Naive B cell (primary cell): Measurements from ENCODE around the gene C3AR1. TPM values are rescaled to one million over a fixed set of nuclear protein-coding genes. Genes with fewer than 3 reads are reported as not detected.
"Not testable (repeated sequence)": the region's sequence is repeated elsewhere in the genome, so short reads cannot be mapped to it uniquely, and the experiment has no call there.

Source experiments
- ATAC-seq, 2 donors: fragments of 150-1000 bp; cut with Tn5 transposase; 2 replicates each; pipeline ENCODE4 v1.10.0; 2021; ENCODE audit warnings: low read depth in 2 of 2, mild to moderate bottlenecking in 2 of 2, moderate library complexity in 2 of 2
- DNase-seq: peaks from one replicate; pipeline ENCODE4 v3.0.0; 2022
- H3K27ac Mint-ChIP-seq, 6 donors: one replicate each; pipeline ENCODE4 v1.8.0; 2020 to 2022; ENCODE audit warnings: mild to moderate bottlenecking in 6 of 6, mixed read lengths in 6 of 6, moderate library complexity in 5 of 6, inconsistent platforms in 2 of 6
- H3K27me3 Mint-ChIP-seq, 3 donors: one replicate each; pipeline ENCODE4 v1.8.0; 2021 to 2022; ENCODE audit warnings: mixed read lengths in 3 of 3, mild to moderate bottlenecking in 1 of 3
- H3K36me3 Mint-ChIP-seq, 2 donors: one replicate each; pipeline ENCODE4 v1.8.0; 2020 to 2022; ENCODE audit warnings: mixed read lengths in 2 of 2, inconsistent platforms in 1 of 2, mild to moderate bottlenecking in 1 of 2
- H3K4me1 Mint-ChIP-seq, 3 donors: one replicate each; pipeline ENCODE4 v1.8.0; 2020 to 2022; ENCODE audit warnings: mixed read lengths in 3 of 3, inconsistent platforms in 1 of 3, mild to moderate bottlenecking in 1 of 3, moderate library complexity in 1 of 3
- H3K4me3 Mint-ChIP-seq, 8 donors: one replicate each; pipeline ENCODE4 v1.8.0; 2020 to 2022; ENCODE audit warnings: mild to moderate bottlenecking in 8 of 8, mixed read lengths in 8 of 8, moderate library complexity in 8 of 8, inconsistent platforms in 2 of 8
- H3K9me3 Mint-ChIP-seq, 7 donors: one replicate each; pipeline ENCODE4 v1.8.0; 2020 to 2022; ENCODE audit warnings: mixed read lengths in 7 of 7, mild to moderate bottlenecking in 5 of 7, inconsistent platforms in 2 of 7, moderate library complexity in 1 of 7
- polyA plus RNA-seq, 6 donors: library from polyadenylated mRNA; unstranded; fragments of 300-500 nt; fragmentation: Illumina TruSeq; gene quantifications; one replicate each; pipeline ENCODE4 v1.2.3, GENCODE V29; 2021; ENCODE audit warnings: low read depth in 6 of 6

The C3AR1 gene
- polyA plus RNA-seq, 6 donors from 2014 or later, result 0.23 to 0.43 TPM; not detected in 4

GRCh38 chr12:8032242-8033152 is 33.7 kb downstream of the C3AR1 start, which contains the start of gene FOXJ2:
Gene FOXJ2, plus strand, starts transcription at chr12:8032716. Its CDS starts 7,117 bp downstream, at chr12:8039833.
- ATAC-seq (peak; percentile 80 to 82), DNase-seq (peak; percentile 77)
- no peaks in the 10 kb centered on the region for H3K36me3 Mint-ChIP-seq
- peak within 1 kb of the TSS; percentile 83 to 95 (median 90) for H3K4me3 Mint-ChIP-seq
- peaks cover 44 to 55% (median 45%) of the 10 kb centered on the region in 3 donors for H3K4me1 Mint-ChIP-seq
- no peaks in the 10 kb centered on the region for H3K27me3 Mint-ChIP-seq
- peak within 1 kb of the TSS; percentile 89 to 96 (median 90) for H3K27ac Mint-ChIP-seq
- H3K9me3 Mint-ChIP-seq, result no peaks in the 10 kb centered on the region

GRCh38 chr12:8031872-8032241 is 34.3 kb downstream of the C3AR1 start:
- no peak for ATAC-seq
- Mint-ChIP-seq H3K27me3 (no peaks in the 10 kb centered on the region), H3K27ac (peak overlapping the region; percentile 77 to 94 (median 90)), H3K9me3 (no peaks in the 10 kb centered on the region), H3K36me3 (no peaks in the 10 kb centered on the region), H3K4me1 (peaks cover 42 to 52% (median 43%) of the 10 kb centered on the region in 3 donors), H3K4me3 (peak overlapping the region; percentile 83 to 95 (median 90))
- DNase-seq, result no peak

GRCh38 chr12:8031017-8031416 is 35.1 kb downstream of the C3AR1 start:
- H3K36me3 Mint-ChIP-seq, H3K27ac Mint-ChIP-seq, DNase-seq, ATAC-seq, H3K9me3 Mint-ChIP-seq, H3K27me3 Mint-ChIP-seq: not testable (repeated sequence)
- H3K4me1 Mint-ChIP-seq, result peaks cover 36 to 52% (median 44%) of the 10 kb centered on the region in 3 donors
- peak overlapping the region in 4 of 8 donors; percentile 54 to 89 (median 72) for H3K4me3 Mint-ChIP-seq

GRCh38 chr12:8030189-8030588 is 36.0 kb downstream of the C3AR1 start:
- H3K27me3 Mint-ChIP-seq, result no peaks in the 10 kb centered on the region
- H3K9me3 Mint-ChIP-seq, result no peaks in the 10 kb centered on the region
- no peak for DNase-seq
- no peaks in the 10 kb centered on the region for H3K36me3 Mint-ChIP-seq
- peak overlapping the region in 1 of 8 donors; percentile 72 for H3K4me3 Mint-ChIP-seq
- no peak for ATAC-seq
- peaks cover 28 to 47% (median 37%) of the 10 kb centered on the region in 3 donors for H3K4me1 Mint-ChIP-seq
- no peak overlapping the region for H3K27ac Mint-ChIP-seq

- no peak for ATAC-seq
- Mint-ChIP-seq H3K27me3 (no peaks in the 10 kb centered on the region), H3K9me3 (no peaks in the 10 kb centered on the region), H3K4me1 (peaks cover 9 to 33% (median 20%) of the 10 kb centered on the region in 3 donors), H3K4me3 (peak overlapping the region in 5 of 8 donors; percentile 32 to 99 (median 88)), H3K36me3 (no peaks in the 10 kb centered on the region), H3K27ac (peak overlapping the region in 1 of 6 donors; percentile 100)
- DNase-seq, result no peak
Observed at GRCh38 chr12:8028267-8028666, 37.9 kb downstream of the C3AR1 start.

GRCh38 chr12:8027856-8028255 is 38.3 kb downstream of the C3AR1 start:
- Mint-ChIP-seq H3K4me3 (peak overlapping the region; percentile 78 to 100 (median 98)), H3K27ac (peak overlapping the region in 5 of 6 donors; percentile 46 to 100 (median 70)), H3K4me1 (peaks cover 6 to 29% (median 16%) of the 10 kb centered on the region in 3 donors), H3K36me3 (no peaks in the 10 kb centered on the region), H3K27me3 (no peaks in the 10 kb centered on the region), H3K9me3 (no peaks in the 10 kb centered on the region)
- DNase-seq (no peak), ATAC-seq (no peak)

GRCh38 chr12:8026291-8026900 is 39.8 kb downstream of the C3AR1 start:
- peak overlapping the region; percentile 88 to 100 (median 98) for H3K4me3 Mint-ChIP-seq
- H3K4me1 Mint-ChIP-seq, result peaks cover 6 to 23% (median 12%) of the 10 kb centered on the region in 3 donors
- no peaks in the 10 kb centered on the region for H3K36me3 Mint-ChIP-seq
- H3K27me3 Mint-ChIP-seq, result no peaks in the 10 kb centered on the region
- peak; percentile 90 to 92 for ATAC-seq
- DNase-seq, result peak; percentile 97
- no peaks in the 10 kb centered on the region for H3K9me3 Mint-ChIP-seq
- peak overlapping the region; percentile 99 to 100 (median 100) for H3K27ac Mint-ChIP-seq

- DNase-seq (peak; percentile 35), ATAC-seq (peak; percentile 79 to 81)
- Mint-ChIP-seq H3K4me1 (peaks cover 0 to 6% (median 6%) of the 10 kb centered on the region in 3 donors), H3K27ac (no peak overlapping the region), H3K36me3 (no peaks in the 10 kb centered on the region), H3K4me3 (peak overlapping the region; percentile 67 to 82 (median 77)), H3K27me3 (peaks cover 29 to 35% (median 33%) of the 10 kb centered on the region in 3 donors), H3K9me3 (no peaks in the 10 kb centered on the region)
Observed at GRCh38 chr12:8018666-8019581, 47.2 kb downstream of the C3AR1 start.

GRCh38 chr12:8018213-8018612 is 47.9 kb downstream of the C3AR1 start:
- peak overlapping the region in 4 of 8 donors; percentile 67 to 82 (median 76) for H3K4me3 Mint-ChIP-seq
- H3K9me3 Mint-ChIP-seq, H3K27ac Mint-ChIP-seq, DNase-seq, ATAC-seq, H3K36me3 Mint-ChIP-seq, H3K4me1 Mint-ChIP-seq: not testable (repeated sequence)
- peaks cover 29 to 35% (median 33%) of the 10 kb centered on the region in 3 donors for H3K27me3 Mint-ChIP-seq

GRCh38 chr12:8014836-8015235 is 51.3 kb downstream of the C3AR1 start:
- DNase-seq (no peak), ATAC-seq (no peak)
- Mint-ChIP-seq H3K4me1 (peaks cover 0 to 6% (median 6%) of the 10 kb centered on the region in 3 donors), H3K27me3 (peaks cover 35 to 40% (median 37%) of the 10 kb centered on the region in 3 donors), H3K9me3 (no peaks in the 10 kb centered on the region), H3K27ac (no peak overlapping the region), H3K36me3 (no peaks in the 10 kb centered on the region), H3K4me3 (no peak overlapping the region)

GRCh38 chr12:8012651-8013309 is 53.4 kb downstream of the C3AR1 start:
- H3K27ac Mint-ChIP-seq, result no peak overlapping the region
- peaks cover 23 to 40% (median 29%) of the 10 kb centered on the region in 3 donors for H3K27me3 Mint-ChIP-seq
- no peaks in the 10 kb centered on the region for H3K36me3 Mint-ChIP-seq
- no peaks in the 10 kb centered on the region for H3K9me3 Mint-ChIP-seq
- H3K4me1 Mint-ChIP-seq, result no peaks in the 10 kb centered on the region
- no peak for DNase-seq
- no peak overlapping the region for H3K4me3 Mint-ChIP-seq
- no peak for ATAC-seq

GRCh38 chr12:8011331-8011730 is 54.8 kb downstream of the C3AR1 start:
- DNase-seq, result no peak
- H3K27me3 Mint-ChIP-seq, result peaks cover 14 to 29% (median 20%) of the 10 kb centered on the region in 3 donors
- H3K27ac Mint-ChIP-seq, result peak overlapping the region in 1 of 6 donors; percentile 67
- no peaks in the 10 kb centered on the region for H3K9me3 Mint-ChIP-seq
- no peaks in the 10 kb centered on the region for H3K4me1 Mint-ChIP-seq
- H3K36me3 Mint-ChIP-seq, result no peaks in the 10 kb centered on the region
- ATAC-seq, result no peak
- H3K4me3 Mint-ChIP-seq, result no peak overlapping the region
